Adipose tissue (tissue), 3 donors: Measurements from ENCODE around the gene STX7. TPM values are rescaled to one million over a fixed set of nuclear protein-coding genes. Genes with fewer than 3 reads are reported as not detected.

Experiments used
- H3K27ac ChIP-seq: one replicate; pipeline ENCODE4 v1.5.1; 2013; ENCODE audit warnings: low read depth, low read length
- WGBS, 3 donors: extraction: QIAGEN DNeasy Blood & Tissue Kit; methylation state at CpG; one replicate each; pipeline ENCODE4 v1.1.7; 2013; 5-methylcytosine and 5-hydroxymethylcytosine counted together
- polyA plus RNA-seq, 3 donors: library from polyadenylated mRNA; stranded (reverse); fragments of 200-250 nt; gene quantifications; one replicate each; pipeline ENCODE4 v1.2.3, GENCODE V29; 2013
- donor health status: healthy with polysubstance abuse.
- donor health status: Bipolar disorder and iron deficiency.
- donor health status: healthy.

STX7 gene
- polyA plus RNA-seq, 3 donors, result 11.4 to 30.7 (median 23.3) TPM

- 12 to 21% (median 15%) methylated on average over 2 of the region's 2 CpGs for WGBS, 3 donors
- H3K27ac ChIP-seq, result no peak overlapping the region
These were observed 1.1 kb downstream of the STX7 start for GRCh38 chr6:132511831-132512220.

GRCh38 chr6:132511210-132511830 lies 1.6 kb downstream of the STX7 start:
- H3K27ac ChIP-seq, result no peak overlapping the region
- 29 to 50% (median 45%) methylated on average over 4 of the region's 4 CpGs for WGBS, 3 donors

GRCh38 chr6:132506869-132507808 lies 5.8 kb downstream of the STX7 start:
- no peak overlapping the region for H3K27ac ChIP-seq
- 97 to 98% (median 98%) methylated on average over 5 of the region's 5 CpGs for WGBS, 3 donors

- WGBS, 3 donors, result 29 to 74% (median 73%) methylated on average over 2 of the region's 2 CpGs
- no peak overlapping the region for H3K27ac ChIP-seq
These were observed 6.5 kb downstream of the STX7 start for GRCh38 chr6:132506461-132506860.

- WGBS, 3 donors, result 83 to 95% (median 95%) methylated on average over 1 of the region's 1 CpG
These were observed 7.8 kb downstream of the STX7 start for GRCh38 chr6:132505158-132505557.

GRCh38 chr6:132504757-132505156 lies 8.2 kb downstream of the STX7 start:
- 67 to 79% (median 76%) methylated on average over 5 of the region's 5 CpGs for WGBS, 3 donors

More at GRCh38 chr6:132505158-132505557, 7.8 kb downstream of the STX7 start:
- H3K27ac ChIP-seq, result no peak overlapping the region

GRCh38 chr6:132499757-132500156 lies 13.2 kb downstream of the STX7 start:
- WGBS, 3 donors, result 46 to 63% (median 48%) methylated on average over 4 of the region's 4 CpGs
- H3K27ac ChIP-seq, result no peak overlapping the region

More at GRCh38 chr6:132504757-132505156, 8.2 kb downstream of the STX7 start:
- H3K27ac ChIP-seq, result no peak overlapping the region

- 72 to 82% (median 74%) methylated on average over 3 of the region's 3 CpGs for WGBS, 3 donors
These were observed 14.3 kb downstream of the STX7 start for GRCh38 chr6:132498638-132499037.

GRCh38 chr6:132496519-132497180 lies 16.3 kb downstream of the STX7 start:
- WGBS, 3 donors, result 32 to 43% (median 32%) methylated on average over 4 of the region's 4 CpGs

More at GRCh38 chr6:132498638-132499037, 14.3 kb downstream of the STX7 start:
- no peak overlapping the region for H3K27ac ChIP-seq

GRCh38 chr6:132495604-132496079 lies 17.3 kb downstream of the STX7 start:
- H3K27ac ChIP-seq, result no peak overlapping the region
- WGBS, 3 donors, result 72 to 89% (median 77%) methylated on average over 2 of the region's 2 CpGs

More at GRCh38 chr6:132496519-132497180, 16.3 kb downstream of the STX7 start:
- no peak overlapping the region for H3K27ac ChIP-seq

GRCh38 chr6:132494954-132495353 lies 18.0 kb downstream of the STX7 start:
- H3K27ac ChIP-seq, result no peak overlapping the region
- 78 to 92% (median 90%) methylated on average over 2 of the region's 2 CpGs for WGBS, 3 donors

GRCh38 chr6:132491881-132492280 lies 21.0 kb downstream of the STX7 start:
- no peak overlapping the region for H3K27ac ChIP-seq
- WGBS, 3 donors, result 78 to 91% (median 81%) methylated on average over 1 of the region's 1 CpG

- H3K27ac ChIP-seq, result no peak overlapping the region
- 72 to 80% (median 78%) methylated on average over 5 of the region's 5 CpGs for WGBS, 3 donors
These were observed 21.6 kb downstream of the STX7 start for GRCh38 chr6:132491303-132491702.

- H3K27ac ChIP-seq, result no peak overlapping the region
- WGBS, 3 donors, result 67 to 88% (median 67%) methylated on average over 10 of the region's 10 CpGs
These were observed 22.3 kb downstream of the STX7 start for GRCh38 chr6:132490478-132491204.

- 39 to 62% (median 40%) methylated on average over 6 of the region's 6 CpGs for WGBS, 3 donors
- no peak overlapping the region for H3K27ac ChIP-seq
These were observed 22.9 kb downstream of the STX7 start for GRCh38 chr6:132490024-132490423.

- no peak overlapping the region for H3K27ac ChIP-seq
- WGBS, 3 donors, result 89 to 93% (median 92%) methylated on average over 4 of the region's 4 CpGs
These were observed 23.5 kb downstream of the STX7 start for GRCh38 chr6:132489376-132489775.

GRCh38 chr6:132487762-132488161 lies 25.2 kb downstream of the STX7 start:
- no peak overlapping the region for H3K27ac ChIP-seq
- WGBS, 3 donors, result 82 to 89% (median 85%) methylated on average over 4 of the region's 4 CpGs

- H3K27ac ChIP-seq, result no peak overlapping the region
These were observed 28.3 kb downstream of the STX7 start for GRCh38 chr6:132484680-132485018.

More at GRCh38 chr6:132484680-132485018, 28.3 kb downstream of the STX7 start:
- 68 to 85% (median 85%) methylated on average over 4 of the region's 4 CpGs for WGBS, 3 donors
